PFSK-1 (cell line): ENCODE data around the gene SDF2L1.

ENCODE experiments used
- FOXP2 ChIP-seq: optimal IDR thresholded peaks from 2 replicates; pipeline ENCODE3; 2011; ENCODE audit warnings: borderline replicate concordance, control low read depth, inconsistent platforms; ENCODE audit not compliant: insufficient read depth; ENCODE audit errors: extremely low read length, extremely low read depth
- POLR2AphosphoS5 ChIP-seq: IDR thresholded peaks from 2 replicates; pipeline ENCODE4 v1.6.1; 2012; ENCODE audit warnings: low read depth, mild to moderate bottlenecking, control low read depth, low read length, moderate library complexity
- SIN3A ChIP-seq: IDR thresholded peaks from 2 replicates; pipeline ENCODE4 v1.6.1; 2012; ENCODE audit warnings: mild to moderate bottlenecking, low read length, moderate library complexity, borderline replicate concordance; ENCODE audit not compliant: insufficient read depth
- TAF1 ChIP-seq: IDR thresholded peaks from 2 replicates; pipeline ENCODE4 v1.6.1; 2012; ENCODE audit warnings: low read length, control low read depth, borderline replicate concordance; ENCODE audit not compliant: insufficient read depth
- TF ChIP-seq, protein P1 (sequence below), 2 experiments: IDR thresholded peaks; 2 replicates each; pipeline versions ENCODE4 v1.6.1 to v1.8.0; 2011 to 2012; ENCODE audit warnings: low read depth in 2 of 2, low read length in 2 of 2, control low read depth in 1 of 2, inconsistent platforms in 1 of 2, mild to moderate bottlenecking in 1 of 2, moderate library complexity in 1 of 2; ENCODE audit not compliant: insufficient read depth in 1 of 2

SDF2L1 gene

DNA sequence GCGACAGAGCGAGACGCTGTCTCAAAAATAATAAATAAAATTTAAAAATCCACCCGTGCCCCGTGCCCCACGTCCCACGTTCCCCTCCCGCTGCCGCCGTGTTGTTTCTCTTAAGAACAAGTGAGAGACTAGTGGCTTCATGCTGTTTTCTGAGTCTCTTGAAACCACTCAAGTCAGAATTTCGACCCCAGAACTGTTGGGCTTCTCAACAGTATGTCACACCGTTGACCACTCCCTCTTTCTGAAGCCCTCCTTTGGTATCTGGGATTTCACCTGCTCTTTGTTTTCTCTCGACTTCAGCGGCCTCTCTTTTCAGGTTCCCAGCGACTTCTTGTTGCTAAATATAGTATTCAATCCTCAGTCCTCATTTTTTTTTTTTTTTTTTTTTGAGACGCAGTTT is 24.7 kb downstream of the SDF2L1 start:
- TF ChIP-seq FOXP2 (no peak), TAF1 (no peak), SIN3A (no peak), POLR2AphosphoS5 (no peak)
- TF ChIP-seq, protein P1, sequence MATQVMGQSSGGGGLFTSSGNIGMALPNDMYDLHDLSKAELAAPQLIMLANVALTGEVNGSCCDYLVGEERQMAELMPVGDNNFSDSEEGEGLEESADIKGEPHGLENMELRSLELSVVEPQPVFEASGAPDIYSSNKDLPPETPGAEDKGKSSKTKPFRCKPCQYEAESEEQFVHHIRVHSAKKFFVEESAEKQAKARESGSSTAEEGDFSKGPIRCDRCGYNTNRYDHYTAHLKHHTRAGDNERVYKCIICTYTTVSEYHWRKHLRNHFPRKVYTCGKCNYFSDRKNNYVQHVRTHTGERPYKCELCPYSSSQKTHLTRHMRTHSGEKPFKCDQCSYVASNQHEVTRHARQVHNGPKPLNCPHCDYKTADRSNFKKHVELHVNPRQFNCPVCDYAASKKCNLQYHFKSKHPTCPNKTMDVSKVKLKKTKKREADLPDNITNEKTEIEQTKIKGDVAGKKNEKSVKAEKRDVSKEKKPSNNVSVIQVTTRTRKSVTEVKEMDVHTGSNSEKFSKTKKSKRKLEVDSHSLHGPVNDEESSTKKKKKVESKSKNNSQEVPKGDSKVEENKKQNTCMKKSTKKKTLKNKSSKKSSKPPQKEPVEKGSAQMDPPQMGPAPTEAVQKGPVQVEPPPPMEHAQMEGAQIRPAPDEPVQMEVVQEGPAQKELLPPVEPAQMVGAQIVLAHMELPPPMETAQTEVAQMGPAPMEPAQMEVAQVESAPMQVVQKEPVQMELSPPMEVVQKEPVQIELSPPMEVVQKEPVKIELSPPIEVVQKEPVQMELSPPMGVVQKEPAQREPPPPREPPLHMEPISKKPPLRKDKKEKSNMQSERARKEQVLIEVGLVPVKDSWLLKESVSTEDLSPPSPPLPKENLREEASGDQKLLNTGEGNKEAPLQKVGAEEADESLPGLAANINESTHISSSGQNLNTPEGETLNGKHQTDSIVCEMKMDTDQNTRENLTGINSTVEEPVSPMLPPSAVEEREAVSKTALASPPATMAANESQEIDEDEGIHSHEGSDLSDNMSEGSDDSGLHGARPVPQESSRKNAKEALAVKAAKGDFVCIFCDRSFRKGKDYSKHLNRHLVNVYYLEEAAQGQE (IDR thresholded peaks at IDR 0.05; ENCODE audit: insufficient read depth in 1 of 2, low read depth in 2 of 2, low read length in 2 of 2): no peak

DNA sequence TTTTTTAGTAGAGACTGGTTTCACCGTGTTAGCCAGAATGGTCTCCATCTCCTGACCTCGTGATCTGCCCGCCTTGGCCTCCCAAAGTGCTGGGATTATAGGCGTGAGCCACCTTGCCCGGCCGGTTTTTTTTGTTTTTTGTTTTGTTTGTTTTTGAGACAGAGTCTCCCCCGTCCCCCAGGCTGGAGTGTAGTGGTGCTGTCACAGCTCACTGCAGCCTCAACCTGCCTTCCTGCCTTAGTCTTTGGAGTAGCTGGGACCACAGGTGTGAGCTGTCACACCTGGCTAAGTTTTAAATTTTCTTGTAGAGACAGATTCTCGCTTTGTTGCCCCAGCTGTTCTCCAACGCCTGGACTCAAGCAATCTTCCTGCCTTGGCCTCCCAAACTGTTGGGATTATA is 26.9 kb downstream of the SDF2L1 start:
- no peak for TF ChIP-seq SIN3A

DNA sequence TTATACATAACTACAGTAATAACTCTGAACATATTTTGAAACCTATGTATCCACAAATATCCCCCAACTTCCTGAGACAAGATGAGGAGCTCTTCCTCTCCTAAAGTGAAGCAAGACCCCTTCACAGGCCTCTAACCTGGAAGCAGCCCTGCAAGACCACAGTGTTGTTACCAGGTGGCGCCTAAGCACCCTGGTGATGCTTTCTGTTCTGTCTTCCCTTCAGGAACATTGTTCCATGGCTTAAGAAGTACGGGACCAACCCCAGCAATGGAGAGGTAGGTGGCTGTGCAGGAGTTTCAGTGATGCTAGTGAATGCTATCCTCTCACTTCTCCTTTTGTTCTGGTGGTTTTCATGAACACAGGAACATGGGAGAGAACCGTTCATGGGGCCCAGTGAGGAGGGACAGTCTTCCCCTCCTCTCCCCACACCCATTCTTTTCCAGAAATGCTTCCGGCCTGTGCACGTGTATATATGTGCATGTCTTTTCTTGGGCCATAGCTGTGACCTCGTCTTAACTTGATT is 30.1 kb downstream of the SDF2L1 start:
- no peak for TF ChIP-seq SIN3A

DNA sequence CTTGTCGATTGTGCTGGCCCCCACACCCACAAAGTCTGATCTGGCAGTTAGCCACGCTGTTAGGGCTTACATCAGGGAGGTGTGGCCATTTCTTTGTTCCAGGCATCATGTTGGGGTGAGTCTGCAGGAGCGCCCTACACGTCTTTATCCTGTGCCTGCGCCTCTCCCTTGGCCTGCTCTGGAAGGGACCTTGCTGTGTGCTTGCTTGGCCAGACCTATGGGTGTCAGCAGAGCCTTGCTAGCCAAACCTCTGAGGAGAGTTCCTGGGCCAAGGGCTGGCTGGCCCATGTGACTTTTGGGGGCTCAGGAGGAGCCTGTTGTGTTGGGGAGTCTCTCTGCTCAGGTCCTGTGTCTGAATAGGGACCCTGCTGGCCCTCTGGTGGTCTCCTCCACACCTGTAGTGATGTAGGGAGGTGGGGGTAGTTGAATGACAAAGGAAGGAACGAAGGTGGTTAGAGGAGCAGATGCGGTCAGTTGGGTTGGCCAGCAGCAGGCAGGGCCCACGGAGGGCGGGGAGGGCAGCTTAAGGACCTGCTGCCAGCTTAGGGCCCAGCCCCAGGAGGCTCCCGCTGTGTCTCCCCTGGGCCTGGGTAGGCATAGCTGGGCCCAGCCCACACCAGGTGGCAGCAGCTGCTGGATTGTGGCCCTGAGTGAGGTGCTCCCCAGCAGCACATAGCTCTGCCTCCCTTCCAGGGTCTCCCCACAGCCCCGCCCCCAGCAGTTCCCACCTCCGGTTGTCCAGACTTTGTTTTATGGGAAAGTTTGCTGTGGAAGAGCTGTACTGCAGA is 31.6 kb downstream of the SDF2L1 start:
- TF ChIP-seq SIN3A (no peak), FOXP2 (no peak), TAF1 (no peak)
- TF ChIP-seq, protein P1 (IDR thresholded peaks at IDR 0.05; ENCODE audit: insufficient read depth in 1 of 2, low read depth in 2 of 2, low read length in 2 of 2): no peak

DNA sequence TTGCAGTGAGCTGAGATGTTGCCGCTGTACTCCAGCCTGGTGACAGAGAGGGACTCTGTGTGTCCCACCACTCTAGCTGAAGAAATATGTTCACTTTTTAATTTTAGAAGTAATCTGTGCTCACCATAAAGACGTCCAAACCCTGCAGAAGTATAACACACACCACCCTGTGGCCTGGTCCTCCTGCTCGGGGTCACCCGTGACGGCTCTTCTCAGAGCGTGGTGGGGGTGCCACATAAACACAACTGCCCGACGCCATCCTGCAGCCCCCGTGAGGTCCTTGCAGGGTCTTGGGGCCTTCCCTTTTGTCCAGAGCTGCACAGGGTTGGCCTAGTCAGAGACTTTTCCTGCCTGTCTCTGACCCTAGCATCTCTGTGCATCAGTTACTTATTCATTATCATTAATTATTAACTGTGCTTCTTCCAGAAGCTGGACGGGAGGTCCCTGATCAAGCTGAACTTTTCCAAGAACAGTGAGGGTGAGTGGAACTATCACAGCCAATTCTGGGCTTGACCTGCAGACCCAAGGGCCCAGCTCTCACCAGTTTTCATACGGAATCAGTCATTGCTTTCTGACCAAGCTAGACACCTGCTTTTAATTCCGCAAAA is 32.6 kb downstream of the SDF2L1 start:
- no peak for TF ChIP-seq FOXP2
- TF ChIP-seq, protein P1 (IDR thresholded peaks at IDR 0.05; ENCODE audit: insufficient read depth in 1 of 2, low read depth in 2 of 2, low read length in 2 of 2): no peak

DNA sequence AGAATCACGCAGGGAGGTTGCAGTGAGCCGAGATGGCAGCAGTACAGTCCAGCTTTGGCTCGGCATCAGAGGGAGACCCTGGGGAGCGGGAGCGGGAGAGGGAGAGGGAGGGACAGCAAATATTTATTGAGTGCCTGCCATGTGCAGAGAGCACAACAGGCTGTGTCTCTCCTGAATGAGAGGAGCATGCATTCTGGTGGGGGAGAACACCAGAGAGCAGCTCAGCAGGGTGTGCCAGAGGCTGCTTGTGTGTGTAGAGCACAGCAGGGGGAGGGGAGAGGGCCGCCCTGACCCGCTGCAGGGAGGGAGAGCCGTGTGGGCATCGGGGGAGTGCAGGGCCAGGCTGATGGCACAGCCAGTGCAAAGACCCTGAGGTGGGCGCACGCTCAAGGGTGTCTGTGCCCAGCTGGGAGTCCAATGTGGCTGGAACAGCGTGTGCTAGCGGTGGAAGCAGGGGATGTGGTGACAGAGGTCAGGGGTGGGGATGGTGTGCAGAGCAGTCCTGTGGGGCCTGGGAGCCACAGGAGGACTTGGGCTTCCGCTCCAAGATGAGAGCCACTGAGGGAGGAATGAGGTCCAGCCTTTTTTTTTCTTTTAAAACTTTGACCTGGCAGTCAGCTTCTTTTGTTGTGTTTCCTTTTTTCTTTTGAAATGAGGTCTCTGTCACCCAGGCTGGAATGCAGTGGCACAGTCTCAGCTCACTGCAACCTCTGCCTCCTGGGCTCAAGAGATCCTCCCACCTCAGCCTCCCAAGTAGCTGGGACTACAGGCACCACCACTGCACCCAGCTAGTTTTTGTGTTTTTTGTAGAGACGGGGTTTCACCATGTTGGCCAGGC is 35.7 kb downstream of the SDF2L1 start:
- TF ChIP-seq TAF1: no peak
- TF ChIP-seq FOXP2: no peak
- TF ChIP-seq SIN3A: no peak
- TF ChIP-seq, protein P1 (IDR thresholded peaks at IDR 0.05; ENCODE audit: insufficient read depth in 1 of 2, low read depth in 2 of 2, low read length in 2 of 2): no peak
- TF ChIP-seq POLR2AphosphoS5: no peak
